ENCODE data around the gene C14orf93. TPM values are rescaled to one million over a fixed set of nuclear protein-coding genes. Genes with fewer than 3 reads are reported as not detected.

C14orf93 gene
- polyA plus RNA-seq, 1 experiment, result 8.4 TPM

DNA sequence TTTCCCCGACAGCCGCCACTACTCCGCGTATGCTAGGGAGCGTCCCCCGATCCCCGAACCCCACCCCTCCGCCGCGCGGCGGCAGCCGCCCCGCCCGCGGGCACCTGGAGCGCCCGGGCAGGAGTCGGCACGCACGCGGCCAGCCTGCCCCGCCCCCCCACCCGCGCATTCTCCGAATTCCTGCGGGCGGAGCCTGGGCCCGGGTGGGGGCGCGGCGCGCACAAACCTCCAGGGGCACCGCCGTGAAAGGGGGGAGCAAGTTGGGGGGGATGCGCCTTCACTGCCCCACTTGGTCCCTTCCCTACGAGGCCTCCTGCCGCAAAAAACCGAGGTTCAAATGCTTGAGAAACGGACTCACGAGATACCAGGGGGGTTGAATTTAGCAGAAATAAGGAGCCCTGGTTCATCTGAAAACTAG is 29.3 kb downstream of the C14orf93 start:
- Histone ChIP-seq H3K9me3 (ENCODE audit: control insufficient read depth, insufficient read depth, low read length) (peaks cover 6% of the 10 kb centered on the region; the same call in 1 of the 2 replicates), H3K27ac (ENCODE audit: low read depth, low read length) (peak overlapping the region; percentile 77), H3K27me3 (ENCODE audit: control insufficient read depth, insufficient read depth, low read length) (no peaks in the 10 kb centered on the region), H3K4me3 (ENCODE audit: low read depth, low read length) (peak overlapping the region; percentile 92)
- ChIA-PET CTCF (interaction anchor here (1.6 to 8.7 kb wide), 3 partner anchors 50 to 424 kb away, joined by 5 to 73 read pairs (median 8); no protein-coding TSS in a partner anchor), POLR2A (interaction anchor here (0.7 to 2.2 kb wide), 2 partner anchors 50 to 157 kb away, joined by 3 to 10 read pairs; no protein-coding TSS in a partner anchor)
- no peak for DNase-seq (ENCODE audit: low read depth, low spot score)
- TF ChIP-seq, protein P1, sequence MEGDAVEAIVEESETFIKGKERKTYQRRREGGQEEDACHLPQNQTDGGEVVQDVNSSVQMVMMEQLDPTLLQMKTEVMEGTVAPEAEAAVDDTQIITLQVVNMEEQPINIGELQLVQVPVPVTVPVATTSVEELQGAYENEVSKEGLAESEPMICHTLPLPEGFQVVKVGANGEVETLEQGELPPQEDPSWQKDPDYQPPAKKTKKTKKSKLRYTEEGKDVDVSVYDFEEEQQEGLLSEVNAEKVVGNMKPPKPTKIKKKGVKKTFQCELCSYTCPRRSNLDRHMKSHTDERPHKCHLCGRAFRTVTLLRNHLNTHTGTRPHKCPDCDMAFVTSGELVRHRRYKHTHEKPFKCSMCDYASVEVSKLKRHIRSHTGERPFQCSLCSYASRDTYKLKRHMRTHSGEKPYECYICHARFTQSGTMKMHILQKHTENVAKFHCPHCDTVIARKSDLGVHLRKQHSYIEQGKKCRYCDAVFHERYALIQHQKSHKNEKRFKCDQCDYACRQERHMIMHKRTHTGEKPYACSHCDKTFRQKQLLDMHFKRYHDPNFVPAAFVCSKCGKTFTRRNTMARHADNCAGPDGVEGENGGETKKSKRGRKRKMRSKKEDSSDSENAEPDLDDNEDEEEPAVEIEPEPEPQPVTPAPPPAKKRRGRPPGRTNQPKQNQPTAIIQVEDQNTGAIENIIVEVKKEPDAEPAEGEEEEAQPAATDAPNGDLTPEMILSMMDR (IDR thresholded peaks at IDR 0.05; ENCODE audit: low read depth, low read length), result no peak

DNA sequence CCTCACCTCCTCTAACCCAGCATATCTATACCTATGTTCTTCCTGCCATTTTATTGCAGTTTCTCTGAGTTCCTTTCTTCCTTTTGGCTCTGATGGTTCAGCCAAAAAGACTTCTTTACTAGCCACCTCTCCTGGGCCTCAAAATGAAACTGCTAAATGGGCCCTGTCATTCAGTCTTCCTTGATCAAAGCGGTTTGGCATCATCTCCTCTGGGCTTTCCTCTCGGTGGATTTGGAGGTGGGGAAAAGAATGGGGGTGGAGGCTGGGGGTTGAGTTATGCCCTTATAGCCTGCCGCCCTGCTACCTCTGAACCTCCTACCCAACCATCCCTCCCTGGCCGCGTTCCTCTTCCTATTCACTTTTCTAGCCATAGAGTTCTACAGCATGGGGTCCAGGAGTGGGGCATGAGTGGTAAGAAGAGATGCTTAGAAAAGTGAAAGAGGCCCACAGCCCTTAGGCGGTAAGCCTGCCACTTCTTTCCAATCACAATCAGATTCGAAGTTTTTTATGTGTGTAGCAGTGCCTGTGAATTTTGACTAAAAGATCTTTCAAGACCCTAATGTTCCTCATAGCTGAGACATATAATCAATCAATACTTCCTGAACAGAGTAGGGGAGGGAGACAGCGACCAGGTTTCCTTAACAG is 30.1 kb downstream of the C14orf93 start:
- Histone ChIP-seq H3K27me3 (ENCODE audit: control insufficient read depth, insufficient read depth, low read length) (no peaks in the 10 kb centered on the region), H3K4me3 (ENCODE audit: low read depth, low read length) (peak overlapping the region; percentile 92), H3K27ac (ENCODE audit: low read depth, low read length) (peak overlapping the region; percentile 75), H3K9me3 (ENCODE audit: control insufficient read depth, insufficient read depth, low read length) (peaks cover 6% of the 10 kb centered on the region; the same call in 1 of the 2 replicates)
- CTCF ChIA-PET, result interaction anchor here (0.6 to 8.7 kb wide), 4 partner anchors 50 to 424 kb away, joined by 3 to 73 read pairs (median 6); no protein-coding TSS in a partner anchor
- no peak for DNase-seq (ENCODE audit: low read depth, low spot score)
- TF ChIP-seq, protein P1 (IDR thresholded peaks at IDR 0.05; ENCODE audit: low read depth, low read length), result no peak
- POLR2A ChIA-PET, result no interaction called here

DNA sequence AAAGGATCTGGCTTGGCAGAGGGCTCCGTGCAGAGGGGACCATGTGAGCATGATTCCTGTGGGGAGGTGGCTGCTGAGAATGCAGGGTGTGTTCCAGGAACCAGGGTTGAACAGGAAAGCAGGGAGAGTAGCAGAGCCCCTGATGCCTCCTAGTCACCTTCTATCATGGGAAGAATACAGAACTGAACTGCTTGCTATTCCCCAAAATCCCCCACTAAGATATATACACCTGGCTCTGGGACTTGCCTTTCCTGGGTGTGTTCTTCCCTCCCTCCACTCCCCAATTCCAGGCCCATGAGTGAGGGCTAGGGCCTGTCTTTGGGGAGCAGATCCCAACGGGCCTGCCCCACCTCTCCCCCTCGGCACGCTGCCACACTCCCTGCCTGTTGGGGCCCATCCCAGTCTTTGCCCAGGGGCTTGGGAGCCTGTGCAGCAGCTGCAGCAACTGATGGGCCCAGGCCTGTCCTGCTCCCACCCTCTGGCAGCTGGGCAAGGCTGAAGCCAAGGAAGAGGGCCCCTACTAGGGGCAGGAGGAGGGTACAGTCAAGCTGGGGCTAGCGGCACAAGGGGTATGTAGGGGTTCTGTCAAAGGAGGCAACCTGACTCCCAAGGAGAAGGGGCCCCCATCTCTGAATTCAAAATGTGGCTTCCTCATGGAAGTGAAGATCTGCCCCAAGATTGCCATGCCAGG is 30.8 kb downstream of the C14orf93 start:
- DNase-seq (ENCODE audit: low read depth, low spot score), result no peak
- H3K4me3 ChIP-seq (ENCODE audit: low read depth, low read length), result peak overlapping the region; percentile 92
- ChIA-PET CTCF (interaction anchor here (3.0 to 3.3 kb wide), 2 partner anchors 49 to 89 kb away, joined by 15 read pairs; partner anchors contain the start of gene PRMT5), POLR2A (interaction anchor here (1.1 kb wide), 1 partner anchor 7 kb away, joined by 3 read pairs; no protein-coding TSS in a partner anchor)
- peak overlapping the region; percentile 69 for H3K27ac ChIP-seq (ENCODE audit: low read depth, low read length)
- no peaks in the 10 kb centered on the region for H3K27me3 ChIP-seq (ENCODE audit: control insufficient read depth, insufficient read depth, low read length)
- peaks cover 6% of the 10 kb centered on the region; the same call in 1 of the 2 replicates for H3K9me3 ChIP-seq (ENCODE audit: control insufficient read depth, insufficient read depth, low read length)
- TF ChIP-seq, protein P1 (IDR thresholded peaks at IDR 0.05; ENCODE audit: low read depth, low read length), result no peak

DNA sequence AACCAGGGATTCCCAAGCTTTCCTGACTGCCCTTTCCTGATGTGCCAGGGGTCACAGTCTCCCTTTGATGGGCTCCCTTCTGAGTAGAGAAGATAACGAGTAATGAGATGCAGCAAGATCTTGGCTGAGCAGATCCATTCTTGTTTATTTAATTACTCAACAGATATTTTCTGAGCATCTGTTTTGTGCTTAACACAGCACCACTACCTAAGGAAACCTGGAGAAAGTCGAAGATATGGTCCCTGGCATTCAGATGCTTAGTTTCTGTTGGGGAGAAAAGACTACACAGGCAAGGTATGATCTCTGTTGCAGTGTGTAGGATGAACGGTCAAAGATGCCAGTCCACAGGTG is 31.5 kb downstream of the C14orf93 start:
- H3K27ac ChIP-seq (ENCODE audit: low read depth, low read length), result peak overlapping the region; percentile 69
- POLR2A ChIA-PET, result interaction anchor here (0.5 to 2.6 kb wide), 6 partner anchors 8 to 127 kb away, joined by 3 to 11 read pairs (median 4); partner anchors contain the start of genes ACIN1, C14orf119 and HAUS4
- peak overlapping the region; percentile 35; the same call in 1 of the 2 replicates for H3K4me3 ChIP-seq (ENCODE audit: low read depth, low read length)
- no peak for DNase-seq (ENCODE audit: low read depth, low spot score)
- CTCF ChIA-PET, result interaction anchor here (0.5 to 8.1 kb wide), 9 partner anchors 7 to 421 kb away, joined by 3 to 181 read pairs (median 9); partner anchors contain the start of genes AJUBA, CDH24 and PRMT5
- TF ChIP-seq, protein P1 (IDR thresholded peaks at IDR 0.05; ENCODE audit: low read depth, low read length), result no peak
- no peaks in the 10 kb centered on the region for H3K27me3 ChIP-seq (ENCODE audit: control insufficient read depth, insufficient read depth, low read length)
- H3K9me3 ChIP-seq (ENCODE audit: control insufficient read depth, insufficient read depth, low read length), result peaks cover 6% of the 10 kb centered on the region; the same call in 1 of the 2 replicates
